B cell (primary cell): ENCODE measurements around the gene C6orf132.

Experiments used
- CTCF ChIP-seq: fragments of 200-600 bp; IDR thresholded peaks from one replicate; pipeline ENCODE4 v1.8.0; 2022; ENCODE audit warnings: antibody characterized with exemption, mild to moderate bottlenecking
- EZH2 ChIP-seq: IDR thresholded peaks from 2 replicates; pipeline ENCODE4 v1.6.1; 2012; ENCODE audit warnings: borderline replicate concordance, low read depth, mild to moderate bottlenecking, moderate library complexity, low read length; ENCODE audit not compliant: insufficient read depth, poor library complexity, severe bottlenecking

GRCh38 chr6:42066156-42066675 lies 76.2 kb downstream of the C6orf132 start:
- TF ChIP-seq CTCF (no peak), EZH2 (no peak)
